Right atrium auricular region (tissue), 2 donors: ENCODE results near the gene MAP4. TPM values are rescaled to one million over a fixed set of nuclear protein-coding genes. Genes with fewer than 3 reads are reported as not detected.

Experiments used
- DNase-seq: peaks from one replicate; pipeline ENCODE4 v3.0.0-alpha.2; 2019; ENCODE audit warnings: low spot score
- H3K27ac ChIP-seq, 2 donors: fragments of 200-600 bp; sonication (generic); 1 replicate in 1 of 2; 2 replicates in 1 of 2; pipeline ENCODE4 v1.5.1; 2016 to 2019
- H3K27me3 ChIP-seq, 2 donors: fragments of 200-600 bp; sonication (generic); one replicate each; pipeline versions ENCODE4 v1.5.1 to v1.6.0; 2017 to 2019
- H3K36me3 ChIP-seq: fragments of 200-600 bp; sonication (generic); one replicate; pipeline ENCODE4 v1.5.1; 2016
- H3K4me1 ChIP-seq, 2 donors: fragments of 200-600 bp; sonication (generic); one replicate each; pipeline versions ENCODE4 v1.5.1 to v1.6.0; 2017 to 2019
- H3K4me3 ChIP-seq, 2 donors: fragments of 200-600 bp; sonication (generic); 1 replicate in 1 of 2; 2 replicates in 1 of 2; pipeline ENCODE4 v1.5.1; 2017 to 2019; ENCODE audit warnings: mild to moderate bottlenecking in 1 of 2, moderate library complexity in 1 of 2
- H3K9me3 ChIP-seq, 2 donors: fragments of 200-600 bp; sonication (generic); one replicate each; pipeline ENCODE4 v1.5.1; 2019
- total RNA-seq, 2 donors: library from RNA; depleted of rRNA; stranded (reverse); fragments of >200 nt; gene quantifications; one replicate each; pipeline ENCODE4 v1.1.0, GENCODE V29; 2016
- TF ChIP-seq, protein P1 (sequence below), 2 donors: fragments of 200-600 bp; sonication (generic); IDR thresholded peaks; one replicate each; pipeline ENCODE4 v1.5.1; 2019; ENCODE audit warnings: antibody characterized with exemption in 2 of 2

The MAP4 gene
- total RNA-seq, 2 donors from 2014 or later, result 428 to 552 TPM

DNA sequence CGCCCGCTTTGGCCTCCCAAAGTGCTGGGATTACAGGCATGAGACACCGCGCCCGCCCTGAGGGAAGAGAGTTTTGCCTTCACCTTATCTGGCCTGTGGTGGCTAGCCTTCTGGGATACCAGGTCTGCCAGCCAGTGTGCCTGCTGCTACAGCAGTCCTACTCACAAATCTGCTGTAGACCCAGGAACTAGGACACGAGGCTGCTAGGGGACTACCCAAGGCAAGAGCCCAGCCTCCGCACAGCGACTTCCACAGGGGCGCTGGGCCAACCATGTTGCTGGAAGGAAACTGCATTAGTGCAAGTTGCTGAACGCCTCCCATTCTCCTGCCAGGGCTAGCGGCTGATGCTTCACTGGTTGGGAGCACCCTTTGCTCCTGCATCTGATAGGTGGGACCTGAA lies 159.5 kb downstream of the MAP4 start:
- no peaks in the 10 kb centered on the region for H3K27me3 ChIP-seq
- no peaks in the 10 kb centered on the region for H3K4me1 ChIP-seq
- no peak for DNase-seq
- H3K9me3 ChIP-seq, result no peaks in the 10 kb centered on the region
- no peak overlapping the region for H3K4me3 ChIP-seq
- TF ChIP-seq, protein P1, sequence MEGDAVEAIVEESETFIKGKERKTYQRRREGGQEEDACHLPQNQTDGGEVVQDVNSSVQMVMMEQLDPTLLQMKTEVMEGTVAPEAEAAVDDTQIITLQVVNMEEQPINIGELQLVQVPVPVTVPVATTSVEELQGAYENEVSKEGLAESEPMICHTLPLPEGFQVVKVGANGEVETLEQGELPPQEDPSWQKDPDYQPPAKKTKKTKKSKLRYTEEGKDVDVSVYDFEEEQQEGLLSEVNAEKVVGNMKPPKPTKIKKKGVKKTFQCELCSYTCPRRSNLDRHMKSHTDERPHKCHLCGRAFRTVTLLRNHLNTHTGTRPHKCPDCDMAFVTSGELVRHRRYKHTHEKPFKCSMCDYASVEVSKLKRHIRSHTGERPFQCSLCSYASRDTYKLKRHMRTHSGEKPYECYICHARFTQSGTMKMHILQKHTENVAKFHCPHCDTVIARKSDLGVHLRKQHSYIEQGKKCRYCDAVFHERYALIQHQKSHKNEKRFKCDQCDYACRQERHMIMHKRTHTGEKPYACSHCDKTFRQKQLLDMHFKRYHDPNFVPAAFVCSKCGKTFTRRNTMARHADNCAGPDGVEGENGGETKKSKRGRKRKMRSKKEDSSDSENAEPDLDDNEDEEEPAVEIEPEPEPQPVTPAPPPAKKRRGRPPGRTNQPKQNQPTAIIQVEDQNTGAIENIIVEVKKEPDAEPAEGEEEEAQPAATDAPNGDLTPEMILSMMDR (IDR thresholded peaks at IDR 0.05), result no peak
- no peak overlapping the region for H3K27ac ChIP-seq
- peaks cover 93% of the 10 kb centered on the region for H3K36me3 ChIP-seq

GRCh38 chr3:47855461-47856383 lies 160.5 kb downstream of the MAP4 start:
- no peak for DNase-seq
- no peak overlapping the region for H3K27ac ChIP-seq
- no peaks in the 10 kb centered on the region for H3K9me3 ChIP-seq
- no peak overlapping the region for H3K4me3 ChIP-seq
- TF ChIP-seq, protein P1 (IDR thresholded peaks at IDR 0.05), result no peak
- no peaks in the 10 kb centered on the region for H3K4me1 ChIP-seq
- peaks cover 95% of the 10 kb centered on the region for H3K36me3 ChIP-seq
- no peaks in the 10 kb centered on the region for H3K27me3 ChIP-seq

DNA sequence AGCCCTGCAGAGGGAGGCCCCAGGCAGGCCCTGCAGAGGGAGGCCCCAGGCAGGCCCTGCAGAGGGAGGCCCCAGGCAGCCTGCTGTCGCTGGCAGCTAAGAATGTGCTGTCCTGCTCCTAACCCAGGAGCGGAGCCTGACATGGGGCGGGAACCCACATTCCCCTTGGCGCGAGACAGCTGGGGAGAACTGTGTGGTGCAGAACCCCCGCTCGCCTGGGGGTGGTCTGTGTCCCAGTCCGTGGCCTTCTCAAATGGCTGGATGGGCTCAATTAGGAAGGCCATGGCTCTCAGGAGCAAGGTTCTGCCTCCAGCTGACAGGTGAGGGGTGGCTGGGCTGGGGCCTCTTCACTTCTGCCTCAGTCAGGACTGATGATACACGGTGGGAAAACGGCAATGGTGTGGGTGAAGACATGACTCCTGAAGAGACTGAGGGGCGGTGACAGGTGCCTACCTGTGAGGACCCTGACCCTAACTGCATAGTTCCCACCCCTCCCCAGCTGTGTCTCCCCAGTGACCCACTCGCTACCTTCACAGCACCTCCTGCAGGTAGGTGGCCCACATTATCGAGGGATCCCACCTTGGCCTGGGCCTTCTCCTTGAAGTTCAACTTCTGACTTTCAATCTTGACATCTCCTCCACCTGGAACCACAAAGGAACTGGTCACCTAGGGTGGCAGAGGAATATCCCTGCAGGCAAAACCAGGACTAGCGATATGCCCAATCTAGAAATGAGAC lies 161.3 kb downstream of the MAP4 start:
- peaks cover 95% of the 10 kb centered on the region for H3K36me3 ChIP-seq

GRCh38 chr3:47854267-47854666 lies 161.9 kb downstream of the MAP4 start:
- Histone ChIP-seq H3K27me3 (no peaks in the 10 kb centered on the region), H3K27ac (no peak overlapping the region), H3K4me3 (no peak overlapping the region), H3K4me1 (no peaks in the 10 kb centered on the region), H3K9me3 (no peaks in the 10 kb centered on the region), H3K36me3 (peaks cover 96% of the 10 kb centered on the region)
- no peak for DNase-seq
- TF ChIP-seq, protein P1 (IDR thresholded peaks at IDR 0.05), result no peak

More for the DNA sequence above, 161.3 kb downstream of the MAP4 start:
- Histone ChIP-seq H3K27ac (no peak overlapping the region), H3K27me3 (no peaks in the 10 kb centered on the region), H3K4me1 (no peaks in the 10 kb centered on the region), H3K4me3 (no peak overlapping the region), H3K9me3 (no peaks in the 10 kb centered on the region)
- no peak for DNase-seq
- TF ChIP-seq, protein P1 (IDR thresholded peaks at IDR 0.05), result no peak

DNA sequence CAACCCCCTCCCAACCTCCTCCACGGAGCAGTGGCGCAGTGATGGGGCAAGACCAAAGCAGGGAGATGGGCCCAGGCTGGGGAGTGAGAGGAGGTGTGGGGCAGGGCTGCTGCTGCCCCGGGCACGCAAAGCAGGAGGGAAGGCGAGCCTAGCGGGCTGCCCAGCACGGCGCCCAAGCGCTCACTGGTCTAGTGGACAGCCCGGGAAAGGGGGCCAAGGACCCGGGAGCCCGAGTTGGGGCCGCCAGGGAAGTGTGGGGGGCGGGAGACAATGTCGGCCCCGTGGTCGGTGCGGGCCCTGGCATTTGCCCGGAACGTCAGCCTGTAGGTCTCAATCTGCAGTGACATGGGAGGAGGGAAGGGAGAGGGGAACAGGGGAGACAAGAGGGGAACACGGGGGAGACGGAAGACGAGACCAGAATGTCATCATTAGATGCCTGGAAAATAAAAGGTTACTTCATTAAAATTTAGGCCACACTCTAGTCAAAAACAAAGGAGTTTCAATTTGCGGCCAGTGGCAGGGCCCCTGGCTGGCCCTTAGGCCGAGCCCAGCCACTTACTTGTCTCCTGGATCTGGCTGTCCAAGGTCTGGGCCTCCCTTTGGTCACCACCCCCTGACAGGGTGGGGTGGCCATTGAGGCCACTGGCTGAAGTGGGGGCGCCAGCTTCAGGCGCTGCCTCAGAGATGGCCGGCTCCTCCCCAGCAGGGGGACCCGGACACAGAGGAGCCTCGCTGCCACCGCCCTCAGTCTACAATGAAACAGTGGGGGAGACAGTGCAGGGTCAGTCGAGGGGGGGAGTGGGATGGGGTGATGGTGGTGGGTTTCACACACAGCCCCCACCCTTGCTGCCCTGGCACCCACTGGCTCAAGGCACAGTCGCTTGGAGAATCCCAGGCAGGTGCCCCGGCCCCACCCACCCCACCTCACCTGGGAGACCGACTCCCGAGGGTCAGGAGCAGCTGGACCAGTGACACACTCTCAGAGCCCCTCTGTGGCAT lies 163.3 kb downstream of the MAP4 start:
- DNase-seq, result no peak
- Histone ChIP-seq H3K4me1 (no peaks in the 10 kb centered on the region), H3K27me3 (no peaks in the 10 kb centered on the region), H3K9me3 (no peaks in the 10 kb centered on the region), H3K36me3 (peaks cover 96% of the 10 kb centered on the region), H3K27ac (no peak overlapping the region), H3K4me3 (no peak overlapping the region)
- TF ChIP-seq, protein P1 (IDR thresholded peaks at IDR 0.05), result no peak
